IMR-90 (cell line): ENCODE measurements around the gene MLX.
"Not testable (repeated sequence)": the region's sequence is repeated elsewhere in the genome, so short reads cannot be mapped to it uniquely, and the experiment has no call there.

Experiments
- CTCF ChIP-seq: conservative IDR thresholded peaks from 2 replicates; pipeline ENCODE4 v1.5.1; 2012; ENCODE audit warnings: mild to moderate bottlenecking, low read depth, low read length, improper control_type of control experiment
- POLR2A ChIP-seq: IDR thresholded peaks from 2 replicates; pipeline ENCODE4 v1.6.1; 2012; ENCODE audit warnings: mild to moderate bottlenecking, low read depth, low read length
- RAD21 ChIP-seq: IDR thresholded peaks from 2 replicates; pipeline ENCODE4 v1.6.1; 2012; ENCODE audit warnings: low read length, improper control_type of control experiment

- not testable (repeated sequence) for TF ChIP-seq CTCF, POLR2A, RAD21
Measured at GRCh38 chr17:42540558-42540957, 26.3 kb upstream of the MLX start.
